Measurements from ENCODE around the gene GRIN3B.

Gene GRIN3B

GRCh38 chr19:1057176-1057855, 57.1 kb downstream of the GRIN3B start:
- no peak for TF ChIP-seq CTCF (IDR thresholded peaks at IDR 0.05)

GRCh38 chr19:1058112-1058511, 57.9 kb downstream of the GRIN3B start:
- no peak for TF ChIP-seq CTCF (IDR thresholded peaks at IDR 0.05)

Measured in LNCAP (cell line).